ENCODE data around the gene C3orf18. TPM values are rescaled to one million over a fixed set of nuclear protein-coding genes. Genes with fewer than 3 reads are reported as not detected.

Gene C3orf18
- total RNA-seq, 1 donor from 2014 or later = 1.5 TPM

DNA sequence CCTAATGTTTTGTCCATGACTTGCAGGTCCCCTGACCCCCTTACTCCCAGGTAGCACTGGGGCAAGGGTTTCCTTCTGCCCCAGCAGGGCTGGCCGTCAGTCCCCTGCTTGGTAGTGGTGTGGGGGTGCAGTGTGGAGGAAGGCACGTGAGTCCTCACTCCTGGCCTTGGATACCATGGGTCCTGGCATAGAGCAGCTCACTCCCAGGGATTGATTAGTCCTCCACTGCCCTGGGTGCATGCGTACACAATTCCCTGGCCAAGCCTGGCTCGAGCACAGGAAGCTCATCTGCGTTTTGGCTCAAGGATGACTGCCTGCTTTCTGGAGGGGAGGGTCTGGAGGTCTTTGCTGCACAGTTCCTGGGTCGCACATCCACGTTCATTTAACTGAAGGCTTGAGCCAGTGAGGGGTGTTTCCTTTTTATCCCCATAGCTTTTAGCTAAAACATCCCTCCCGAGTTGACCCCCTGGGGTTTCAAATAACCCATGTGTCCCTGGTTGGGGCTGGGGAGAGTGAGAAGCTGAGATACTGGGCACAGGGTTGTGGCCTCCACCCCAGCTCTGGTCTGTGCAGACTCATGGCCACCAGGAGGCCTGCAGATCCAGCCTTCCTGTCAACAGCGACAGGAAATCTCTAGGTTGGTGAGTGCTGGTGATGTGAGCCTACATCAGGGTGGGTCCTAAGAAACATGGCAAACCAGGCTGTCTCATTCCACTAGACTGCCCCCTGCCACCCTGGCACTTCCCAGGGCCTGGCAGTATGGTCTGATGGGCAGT lies 13.3 kb upstream of the C3orf18 start:
- DNase-seq (ENCODE audit: low read depth in 2 of 2) = no peak

DNA sequence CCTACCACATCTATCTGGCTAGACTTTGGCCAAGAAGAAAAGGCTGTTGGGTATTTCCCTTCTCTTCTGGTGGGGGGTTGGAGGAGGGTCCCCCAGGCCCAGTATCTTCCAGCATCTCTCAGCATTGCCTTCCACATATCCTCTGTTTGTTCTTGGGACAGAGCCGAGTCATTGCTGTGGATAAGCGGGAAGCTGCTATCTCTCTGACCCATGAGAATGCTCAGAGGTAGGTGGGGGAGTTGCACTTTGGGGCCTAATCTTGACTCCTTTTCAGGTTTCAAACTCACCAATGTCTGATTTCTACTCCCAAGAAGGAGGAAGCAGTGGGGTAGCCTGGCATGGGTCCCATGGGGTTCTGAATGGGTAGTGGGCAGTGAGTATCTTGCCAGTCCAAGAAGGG lies 9.8 kb upstream of the C3orf18 start:
- no peak for DNase-seq (ENCODE audit: low read depth in 2 of 2)

DNA sequence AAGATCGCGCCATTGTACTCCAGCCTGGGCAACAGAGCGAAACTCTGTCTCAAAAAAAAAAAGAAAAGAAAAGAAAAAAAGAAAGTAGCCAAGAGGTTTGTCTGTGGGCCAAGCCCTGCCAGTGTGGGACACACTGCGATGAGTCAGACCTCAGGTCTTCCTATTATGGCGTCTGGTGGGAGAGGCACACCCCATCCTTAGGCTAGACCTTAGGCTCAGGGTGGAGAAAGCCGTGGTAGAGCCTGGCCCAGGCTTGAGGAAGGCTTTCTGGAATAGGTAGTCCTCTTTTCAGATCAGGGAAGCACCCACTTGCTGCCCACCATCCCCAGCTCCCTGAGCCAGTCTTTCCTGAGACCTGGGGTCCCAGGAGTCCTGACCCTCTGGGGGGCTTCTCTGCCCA lies 7.8 kb upstream of the C3orf18 start:
- no peak for DNase-seq (ENCODE audit: low read depth in 2 of 2)

DNA sequence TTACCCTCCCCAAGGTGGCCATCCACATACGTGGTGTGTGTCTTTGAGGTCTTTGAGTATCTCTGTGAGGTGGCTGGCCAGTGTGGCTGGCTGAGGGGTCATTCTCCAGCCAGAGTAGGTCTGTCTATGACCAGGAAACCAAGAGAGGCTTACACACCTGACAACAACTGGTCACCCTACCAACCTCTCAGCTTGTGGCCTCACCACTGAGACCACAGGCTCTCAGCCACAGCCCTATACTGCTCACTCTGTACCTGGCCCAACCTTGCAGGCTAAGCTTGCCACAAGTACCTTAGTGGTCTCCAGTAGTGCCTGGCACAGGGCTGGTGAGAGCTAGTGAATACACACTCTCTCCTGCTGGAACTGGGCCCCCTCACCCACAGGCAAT lies 6.9 kb upstream of the C3orf18 start:
- no peak for DNase-seq (ENCODE audit: low read depth in 2 of 2)

DNA sequence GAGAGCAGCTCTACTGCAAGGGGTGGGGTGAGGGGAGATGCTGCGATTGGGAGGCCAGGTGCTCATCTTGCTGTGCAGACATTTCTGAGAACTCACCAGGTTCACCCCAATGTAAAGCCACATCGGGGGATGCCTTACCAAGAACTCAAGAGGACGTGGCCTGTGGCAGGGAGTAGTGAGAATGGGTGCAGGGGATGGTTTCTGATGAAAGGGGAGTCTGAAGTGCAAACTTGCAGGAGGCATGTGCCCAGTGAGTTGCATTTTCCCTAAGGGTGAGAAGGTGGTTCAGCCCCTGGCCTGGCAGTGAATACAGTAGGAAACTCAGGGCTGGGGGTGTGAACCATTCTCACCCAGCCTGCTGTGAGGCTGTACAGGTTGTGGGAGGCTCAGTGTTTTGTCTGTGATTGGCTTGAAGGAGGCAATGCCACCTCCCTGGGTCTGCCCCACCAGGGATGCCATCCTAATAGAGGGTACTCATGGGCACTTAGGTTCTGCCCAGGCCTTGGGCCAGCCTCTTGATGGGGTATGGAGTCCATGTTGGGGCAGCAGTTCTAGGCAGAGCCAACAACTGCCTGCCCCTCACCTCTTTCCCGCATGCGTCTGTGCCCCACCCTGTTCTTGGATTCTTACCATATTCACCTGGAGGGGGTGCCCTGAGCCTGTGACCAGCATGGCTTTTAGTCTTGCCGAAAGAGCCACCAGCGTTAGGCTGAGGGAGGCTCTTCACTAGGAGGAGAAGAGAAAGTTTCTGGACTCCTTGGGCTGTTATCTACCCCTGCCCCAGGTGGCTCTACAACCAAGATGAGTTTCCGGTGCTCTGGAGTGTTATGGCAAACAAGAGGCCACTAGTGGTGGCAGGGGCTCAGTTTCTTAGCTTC lies 6.3 kb upstream of the C3orf18 start:
- no peak for DNase-seq (ENCODE audit: low read depth in 2 of 2)

DNA sequence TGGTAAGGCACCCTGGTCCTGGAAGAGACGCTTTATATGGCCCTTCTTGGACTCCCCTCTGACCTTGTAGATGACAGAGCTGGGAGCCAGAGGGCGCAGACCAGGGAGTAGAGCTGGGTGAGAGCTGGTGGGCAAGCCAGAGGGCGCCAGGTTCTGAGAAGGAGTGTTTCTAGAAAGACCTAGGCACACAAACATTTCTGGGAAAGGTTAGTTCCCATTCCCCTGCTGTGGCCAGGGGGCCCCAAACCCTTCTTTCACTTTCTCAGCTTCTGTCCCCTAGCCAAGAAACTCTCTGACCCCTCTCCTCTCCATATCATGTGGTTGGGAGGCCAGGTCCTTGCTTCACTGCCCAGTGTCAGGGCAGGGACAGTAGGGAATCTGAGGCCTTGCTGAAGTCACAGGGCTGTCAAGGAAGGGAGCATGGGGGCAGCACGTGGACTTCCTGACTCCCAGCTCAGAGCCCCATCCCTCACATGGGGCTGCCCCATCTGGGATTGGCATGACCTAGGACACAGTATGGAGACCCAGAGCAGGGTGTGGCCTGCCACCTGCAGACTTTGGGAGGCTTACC lies 5.3 kb upstream of the C3orf18 start:
- DNase-seq (ENCODE audit: low read depth in 2 of 2) = no peak

DNA sequence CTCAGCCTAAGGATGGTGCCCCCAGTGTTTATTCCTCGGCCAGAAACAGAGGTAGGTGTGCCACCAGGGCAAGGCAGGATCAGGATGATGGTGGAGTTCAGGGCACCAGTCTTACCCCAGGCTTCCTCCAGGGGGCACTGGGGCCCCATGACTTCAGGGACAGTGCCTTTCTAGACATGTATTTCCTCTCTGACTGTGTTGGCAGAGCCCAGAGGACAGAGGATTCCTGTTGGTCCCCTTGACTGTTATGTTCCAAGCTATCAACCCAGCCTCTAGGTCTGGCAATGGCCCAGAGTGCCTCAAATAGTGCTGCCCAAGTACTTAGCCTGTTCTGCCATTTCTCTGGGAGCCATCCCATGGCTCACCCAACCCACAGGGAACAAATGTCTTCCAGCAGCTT lies 4.6 kb upstream of the C3orf18 start:
- peak; percentile 45 to 69 for DNase-seq (ENCODE audit: low read depth in 2 of 2)

DNA sequence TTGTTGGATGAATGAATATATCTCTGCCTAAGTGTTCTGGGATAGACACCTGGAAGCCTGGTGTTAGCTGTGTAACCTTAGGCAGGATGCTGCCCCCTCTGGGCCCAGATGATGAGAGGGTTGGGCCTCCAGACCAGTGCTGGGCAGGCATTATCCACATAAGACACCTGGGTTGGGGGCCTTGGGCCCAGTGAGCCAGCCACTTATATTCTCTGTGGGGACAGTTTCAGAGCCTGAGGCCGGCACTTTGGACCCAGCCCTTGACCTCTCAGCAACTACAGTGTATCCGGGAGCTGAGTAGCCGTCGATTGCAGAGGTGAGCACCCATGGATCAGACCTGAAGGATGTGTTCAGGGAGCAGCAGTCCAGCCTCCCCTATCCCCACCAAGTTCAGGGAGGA lies 3.9 kb upstream of the C3orf18 start:
- DNase-seq (ENCODE audit: low read depth in 2 of 2) = no peak

DNA sequence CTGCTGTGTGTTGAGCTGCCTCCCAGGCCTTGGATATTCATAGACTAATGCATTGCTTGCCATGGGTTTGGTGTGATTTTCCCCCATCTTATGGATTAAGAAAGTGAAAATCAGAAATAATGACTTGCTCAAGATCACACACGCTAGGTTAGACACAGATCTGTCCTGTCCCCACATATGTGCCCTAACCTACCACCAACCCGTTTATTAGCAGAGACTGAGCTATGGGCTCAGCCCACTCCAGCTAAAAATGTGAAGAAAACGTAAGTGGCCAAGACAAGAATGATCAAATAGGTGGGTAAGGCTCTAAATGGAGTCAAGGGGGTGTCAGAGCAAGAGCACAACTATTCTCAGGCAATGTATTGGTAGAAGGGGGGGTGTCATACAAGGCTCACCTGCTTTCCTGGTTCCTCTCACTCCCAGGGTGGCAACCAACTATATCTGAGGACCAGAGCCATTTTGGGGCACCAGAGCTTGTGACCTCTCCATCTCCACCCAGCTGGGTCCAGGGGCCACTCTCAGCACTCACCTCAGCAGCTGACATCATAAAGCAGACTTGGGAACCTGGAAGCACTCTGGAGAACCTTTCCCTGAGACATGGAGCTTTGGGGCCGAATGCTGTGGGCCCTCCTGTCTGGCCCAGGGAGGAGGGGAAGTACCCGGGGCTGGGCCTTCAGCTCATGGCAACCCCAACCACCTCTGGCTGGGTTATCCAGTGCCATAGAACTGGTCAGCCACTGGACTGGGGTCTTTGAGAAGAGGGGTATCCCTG lies 3.1 kb upstream of the C3orf18 start:
- DNase-seq (ENCODE audit: low read depth in 2 of 2) = no peak

DNA sequence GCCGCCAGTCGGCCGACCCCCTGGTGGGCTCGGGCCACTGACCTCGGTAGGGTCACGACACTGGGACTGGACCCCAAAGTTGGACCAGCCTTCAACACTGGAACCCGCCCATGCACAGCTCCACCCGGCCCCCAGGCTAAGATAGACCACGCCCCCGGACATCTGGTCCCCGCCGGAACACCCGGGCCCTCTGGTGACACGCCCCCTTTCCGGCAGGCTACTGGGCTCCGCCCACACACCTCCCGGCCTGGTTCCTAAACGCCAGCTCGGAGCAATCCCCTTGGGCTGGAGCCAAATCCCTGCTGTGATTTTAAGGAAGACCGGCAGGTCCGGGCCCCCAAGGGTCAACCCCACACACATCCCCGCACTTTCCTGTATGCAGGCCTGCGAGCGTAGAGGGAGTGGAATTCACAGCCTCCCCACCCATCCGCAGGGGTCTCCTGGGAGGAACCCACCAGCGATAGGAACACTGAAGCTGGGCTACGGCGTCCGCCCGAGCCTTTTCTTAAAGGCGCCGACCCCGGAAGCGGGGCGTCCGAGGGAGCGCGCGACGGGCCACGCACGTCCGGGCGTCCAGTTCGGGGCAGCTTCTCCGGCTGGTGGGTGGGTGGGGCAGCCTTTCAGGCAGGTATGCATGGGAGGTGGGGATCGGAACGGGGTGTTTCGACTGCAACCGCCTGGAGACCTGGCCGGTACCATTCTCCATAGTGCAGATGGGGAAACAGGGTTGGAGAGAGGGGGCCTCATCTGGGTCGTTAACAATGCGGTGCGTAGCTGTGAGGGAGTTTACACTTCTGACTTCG lies 1.6 kb upstream of the C3orf18 start, which contains the start of gene HEMK1:
TSS of gene HEMK1 (plus strand) at position 576 of the 803 bp plus-strand sequence. CDS start 1,583 bp downstream, outside the sequence.
- peak; percentile 85 to 86 for DNase-seq (ENCODE audit: low read depth in 2 of 2)

DNA sequence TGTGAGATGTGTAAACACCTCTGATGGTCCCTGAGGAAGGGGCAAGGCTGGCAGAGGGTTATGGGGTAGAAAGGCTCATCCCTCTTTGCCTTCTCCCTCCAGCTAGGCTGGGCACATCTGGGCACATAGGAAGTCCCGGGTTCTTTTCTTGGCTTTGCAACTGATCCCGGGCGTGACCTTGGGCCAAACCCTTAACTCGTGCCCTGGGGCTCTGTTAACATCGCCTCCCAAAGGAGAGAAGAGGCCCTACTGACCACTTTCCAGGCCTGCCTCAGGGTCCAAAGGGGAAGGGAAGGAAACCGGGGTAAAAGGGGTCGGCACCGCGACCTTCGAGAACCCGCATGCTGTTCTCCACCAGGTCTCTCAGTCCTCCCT lies 549 bp downstream of the C3orf18 start:
- DNase-seq (ENCODE audit: low read depth in 2 of 2) = no peak

DNA sequence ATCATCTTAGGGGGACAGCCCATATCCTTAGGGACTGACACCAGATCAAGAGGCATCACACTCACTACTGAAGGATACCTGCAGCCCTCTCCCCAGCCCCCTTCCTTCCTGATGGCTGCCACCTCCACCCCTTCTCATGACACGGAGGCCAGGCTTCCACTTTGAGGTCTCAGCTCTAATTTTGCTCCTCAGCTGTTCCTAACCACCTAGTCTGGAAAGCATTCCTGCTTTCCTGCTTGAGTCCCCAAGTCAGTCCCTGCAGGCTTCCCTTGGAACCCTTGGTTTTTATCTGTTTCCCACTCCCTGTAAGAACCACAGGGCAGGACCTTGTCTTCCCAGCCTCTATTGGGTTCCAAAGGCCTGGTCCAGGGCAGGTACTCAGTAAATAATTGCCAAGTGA lies 3.2 kb downstream of the C3orf18 start:
- DNase-seq (ENCODE audit: low read depth in 2 of 2) = no peak

DNA sequence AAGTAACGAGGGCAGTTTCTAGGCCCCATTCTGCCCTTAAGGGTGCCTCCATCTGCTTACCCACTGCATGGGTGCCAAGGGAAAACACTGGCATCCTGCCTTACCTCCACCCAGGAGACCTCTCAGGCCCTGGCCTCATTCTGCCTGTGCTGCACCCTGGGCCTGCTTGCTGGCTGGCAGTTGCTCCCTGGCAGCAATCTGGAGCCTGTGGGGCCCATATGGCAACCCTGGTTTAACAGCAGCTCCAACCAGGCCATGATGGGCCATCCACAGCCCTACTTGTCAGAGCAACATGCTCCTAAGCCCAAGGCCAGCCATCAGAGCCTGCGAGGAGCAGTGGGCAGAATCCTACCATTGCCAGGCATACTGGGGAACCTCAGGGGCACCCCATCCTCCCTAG lies 3.7 kb downstream of the C3orf18 start:
- no peak for DNase-seq (ENCODE audit: low read depth in 2 of 2)

DNA sequence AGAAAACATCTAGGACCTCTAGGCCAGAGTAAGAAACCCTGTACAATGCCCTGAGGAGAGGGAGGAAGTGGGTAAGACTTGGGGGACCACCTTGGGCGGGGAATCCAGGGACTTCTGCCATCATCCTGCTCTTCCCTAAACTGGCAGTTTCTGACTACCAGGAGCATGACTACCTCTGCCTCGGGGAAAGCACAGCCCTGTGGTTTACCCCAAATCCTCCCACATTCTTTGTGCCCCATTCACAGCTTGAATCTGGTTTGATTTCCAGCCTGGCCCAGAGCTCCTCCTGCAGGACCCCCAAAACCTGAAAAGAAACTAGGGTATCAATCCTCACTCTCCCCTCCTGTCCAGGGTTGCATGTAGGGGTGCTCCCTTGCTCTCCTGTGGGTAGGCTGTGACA lies 4.7 kb downstream of the C3orf18 start:
- DNase-seq (ENCODE audit: low read depth in 2 of 2) = no peak

DNA sequence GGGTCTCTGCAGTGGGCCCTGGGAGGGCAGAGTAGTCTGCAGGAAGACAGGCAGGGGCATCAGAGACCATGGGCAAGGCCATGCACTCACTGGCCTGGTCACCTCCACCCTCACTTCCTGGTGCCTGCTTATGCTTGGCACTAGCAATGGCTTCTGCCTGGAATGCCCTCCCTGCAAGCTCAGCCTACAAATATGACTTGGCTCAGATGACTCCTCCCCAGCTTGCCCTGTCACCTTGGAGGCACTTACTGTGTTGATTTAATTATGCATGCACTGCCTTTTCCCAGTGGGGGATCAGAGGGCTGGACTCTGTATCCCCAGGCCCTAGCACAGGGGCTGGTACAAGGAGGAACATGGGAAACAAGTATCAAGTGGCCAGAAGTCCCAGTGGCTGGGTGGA lies 7.8 kb downstream of the C3orf18 start:
- no peak for DNase-seq (ENCODE audit: low read depth in 2 of 2)

DNA sequence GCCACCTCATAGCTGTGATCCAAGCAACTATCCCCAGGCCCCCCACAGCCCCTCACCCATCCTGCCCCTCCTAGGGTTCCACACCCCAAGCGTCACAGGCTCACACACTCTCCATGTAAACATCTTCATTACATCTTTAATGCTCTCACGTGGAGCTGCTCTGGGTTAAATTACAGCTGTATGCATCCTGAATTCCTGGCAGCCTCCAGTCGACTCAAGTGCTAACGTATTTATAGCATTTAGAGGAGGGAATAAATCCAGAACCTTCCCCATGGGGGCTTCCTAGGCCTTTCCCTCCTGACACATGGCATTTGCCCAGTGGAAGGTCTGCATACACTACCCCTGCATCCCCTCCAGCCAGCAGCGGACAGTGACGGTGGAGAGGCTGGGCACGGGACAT lies 9.6 kb downstream of the C3orf18 start:
- no peak for DNase-seq (ENCODE audit: low read depth in 2 of 2)

DNA sequence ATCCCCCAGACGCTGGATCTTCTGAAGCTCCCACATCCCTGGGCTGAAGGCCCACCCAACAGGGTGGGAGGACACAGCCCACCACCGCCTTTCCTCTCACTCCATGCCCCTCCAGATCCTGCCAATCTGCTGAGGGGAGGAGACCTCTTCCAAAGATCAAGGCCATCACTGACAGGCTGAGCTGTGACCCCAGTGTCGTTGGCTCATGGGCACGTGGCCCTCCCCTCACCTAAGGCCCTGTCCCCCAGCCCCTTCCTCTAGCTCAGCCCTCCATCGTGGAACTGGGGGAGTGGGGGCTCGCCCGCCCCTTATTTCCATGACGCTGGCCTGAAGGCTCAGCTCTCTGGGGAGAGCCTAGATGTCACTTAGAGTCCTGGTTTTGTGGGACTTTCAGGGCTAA lies 10.4 kb downstream of the C3orf18 start:
- DNase-seq (ENCODE audit: low read depth in 2 of 2) = no peak

DNA sequence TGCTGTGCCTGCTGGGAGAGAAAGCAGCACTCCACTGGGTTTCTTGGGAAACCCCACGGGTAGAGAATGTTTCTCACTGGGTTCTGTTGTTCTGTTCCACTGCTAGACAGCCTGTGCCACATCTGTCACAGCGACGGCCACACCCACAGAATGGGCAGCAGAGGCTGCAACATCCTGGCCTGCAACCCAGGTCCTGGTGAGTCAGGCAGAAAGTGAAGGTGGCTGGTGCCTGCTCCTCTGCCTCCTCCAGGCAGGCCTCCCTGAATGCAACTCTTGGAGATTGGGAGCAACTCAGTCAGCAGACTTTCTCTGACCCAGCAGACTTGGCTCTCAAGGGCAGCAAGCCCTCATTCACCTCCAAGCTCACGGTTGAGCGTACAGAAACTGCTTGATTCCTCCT lies 13.0 kb downstream of the C3orf18 start:
- DNase-seq (ENCODE audit: low read depth in 2 of 2) = no peak

DNA sequence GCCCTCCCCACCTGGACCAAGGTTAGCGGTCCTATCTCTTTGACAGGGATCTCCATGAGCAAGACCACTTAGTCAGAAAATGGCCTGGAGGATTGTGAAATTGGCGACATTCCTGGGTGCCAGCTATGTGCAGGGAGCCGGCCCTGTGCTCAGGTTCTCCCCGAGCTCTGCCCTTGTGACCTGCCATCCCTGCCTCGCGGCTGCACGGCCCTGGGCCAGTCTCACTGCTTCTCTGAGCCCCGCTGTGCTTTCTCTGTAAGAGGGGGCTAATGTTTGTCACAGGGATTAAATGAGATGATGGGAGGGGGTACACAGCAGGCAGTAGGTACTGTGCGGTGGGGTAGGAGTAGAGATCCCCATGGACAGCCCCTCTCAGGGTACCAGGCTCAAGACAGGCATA lies 14.9 kb downstream of the C3orf18 start:
- DNase-seq (ENCODE audit: low read depth in 2 of 2) = no peak

DNA sequence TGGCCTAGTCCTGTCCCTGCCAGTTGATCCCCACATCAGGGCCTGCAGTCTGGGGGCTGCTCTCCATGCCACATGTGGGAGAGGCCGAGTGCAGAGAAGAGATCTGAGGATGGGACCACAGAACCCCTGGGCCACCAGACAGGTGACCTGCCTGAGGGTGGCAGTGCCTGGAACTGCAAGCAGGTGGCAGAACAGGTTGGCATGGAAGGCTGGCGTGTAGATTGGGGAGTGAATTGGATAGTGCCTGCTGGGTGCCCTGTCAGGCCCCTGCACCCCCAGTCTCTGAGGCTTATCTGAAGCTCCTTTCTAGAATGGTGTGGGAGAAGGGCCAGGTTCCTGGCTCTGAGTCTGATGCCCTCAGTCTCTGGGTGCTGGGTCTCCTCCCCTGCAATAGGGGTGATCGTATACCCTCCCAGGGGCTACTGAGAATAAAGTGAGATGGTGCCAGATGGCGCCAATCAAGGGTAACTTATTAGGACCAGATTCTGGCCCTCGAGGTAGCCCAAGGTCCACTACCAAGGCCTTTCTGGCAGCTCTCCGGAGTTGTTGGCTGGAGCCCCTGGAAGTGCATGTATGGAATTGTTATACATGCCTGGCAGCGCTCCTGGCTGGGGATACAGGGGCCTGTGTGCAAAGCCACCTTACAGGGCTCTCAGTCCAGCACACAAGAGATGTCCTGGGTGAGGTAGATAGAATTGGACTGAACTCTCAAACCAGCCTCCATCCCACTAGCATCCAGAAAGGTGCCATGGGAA lies 15.7 kb downstream of the C3orf18 start:
- DNase-seq (ENCODE audit: low read depth in 2 of 2) = no peak

All from dermis microvascular lymphatic vessel endothelial cell (primary cell).